Measurements from ENCODE around the gene METRNL. TPM values are rescaled to one million over a fixed set of nuclear protein-coding genes. Genes with fewer than 3 reads are reported as not detected.

The METRNL gene
- total RNA-seq, 1 experiment from 2014 or later, result 44.6 TPM

DNA sequence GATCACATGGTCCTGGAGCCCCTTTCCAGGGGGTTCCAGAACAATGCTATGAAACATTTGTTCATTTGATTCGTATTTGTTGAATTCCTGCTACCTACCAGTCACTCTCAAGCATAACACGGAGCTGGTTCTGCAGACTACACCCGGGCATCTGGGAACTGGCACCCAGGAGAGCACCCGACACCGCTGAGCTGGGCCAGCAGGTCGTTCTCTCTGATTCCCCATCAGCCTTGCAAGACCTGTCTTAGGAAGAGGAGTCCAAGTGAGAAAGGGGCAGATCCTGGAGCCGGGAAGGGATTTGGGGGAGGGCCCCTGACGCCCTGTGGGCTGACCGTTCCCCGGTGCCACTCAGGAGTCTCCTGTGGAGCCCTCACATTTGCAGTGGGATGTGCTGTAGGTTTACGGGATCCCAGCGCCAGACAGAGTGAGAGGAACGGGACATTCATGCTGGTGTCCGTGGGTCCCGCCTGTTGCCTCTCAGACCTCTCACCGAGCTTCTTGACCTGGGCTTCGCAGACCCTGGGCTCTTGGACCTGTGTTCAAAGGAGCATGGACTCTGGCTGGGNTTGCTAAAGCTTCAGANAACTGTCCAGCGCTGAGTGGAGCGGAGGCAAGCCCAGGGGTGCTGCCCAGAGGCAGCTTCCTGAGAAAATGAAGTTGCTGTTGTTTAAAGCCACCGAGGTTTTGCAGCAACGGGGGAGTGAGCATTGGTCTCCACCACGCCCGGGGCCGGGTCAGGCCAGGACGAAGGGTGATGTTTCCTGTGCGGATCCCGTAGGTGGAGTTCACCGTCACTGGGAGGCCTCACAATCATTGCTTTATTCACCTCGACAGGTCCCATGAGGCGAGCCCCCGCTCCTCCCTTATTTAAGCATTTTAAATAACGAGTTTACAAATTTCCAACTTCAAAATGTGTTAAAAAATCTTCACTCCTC lies 49.2 kb downstream of the METRNL start:
- POLR2A ChIA-PET (ENCODE audit: unreplicated experiment), result no interaction called here
- intact Hi-C loops (cut with micrococcal nuclease; ENCODE audit: unreplicated experiment), result no loop called here

DNA sequence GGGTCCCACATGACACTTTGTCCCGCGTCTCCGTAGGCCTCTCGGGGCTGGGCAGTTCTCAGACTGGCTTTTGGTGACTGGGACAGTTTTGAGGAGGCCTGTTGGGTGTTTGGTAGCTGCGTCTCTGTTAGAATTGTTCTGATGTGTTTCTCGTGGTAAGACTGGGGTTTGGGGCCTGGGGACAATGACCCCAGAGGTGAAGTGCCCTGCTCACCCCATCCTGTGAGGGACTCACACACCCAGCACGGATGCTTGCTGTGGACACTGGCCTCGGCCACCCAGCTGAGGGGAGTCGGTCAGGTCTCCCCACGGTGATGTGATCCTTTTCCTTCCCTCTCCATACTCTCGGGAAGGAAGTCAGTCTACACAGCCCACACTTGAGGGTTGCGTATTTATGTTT lies 50.3 kb downstream of the METRNL start:
- POLR2A ChIA-PET (ENCODE audit: unreplicated experiment), result no interaction called here
- no peak overlapping the region for H3K4me3 ChIP-seq
- H2AFZ ChIP-seq, result no peak overlapping the region
- CTCF ChIA-PET, result no interaction called here
- H3K9me2 ChIP-seq (ENCODE audit: insufficient read depth), result no peaks in the 10 kb centered on the region
- no peaks in the 10 kb centered on the region for H3K9me3 ChIP-seq (ENCODE audit: insufficient read depth, low read depth)
- intact Hi-C loops (cut with micrococcal nuclease; ENCODE audit: unreplicated experiment), result no loop called here
- no peak overlapping the region for H3K4me2 ChIP-seq
- no TSS peak for BruUV-seq (replicated peaks)
- H3F3A ChIP-seq (ENCODE audit: insufficient read depth, low read depth), result 0 out of 2 replicates have a peak, but pooled peaks cover 12% of the 10 kb centered on the region
- peaks cover 30% of the 10 kb centered on the region for H3K4me1 ChIP-seq (replicated peaks; ENCODE audit: insufficient read depth)
- TF ChIP-seq EZH2 (IDR thresholded peaks at IDR 0.05; ENCODE audit: low read depth), result no peak
- TF ChIP-seq, protein P1, sequence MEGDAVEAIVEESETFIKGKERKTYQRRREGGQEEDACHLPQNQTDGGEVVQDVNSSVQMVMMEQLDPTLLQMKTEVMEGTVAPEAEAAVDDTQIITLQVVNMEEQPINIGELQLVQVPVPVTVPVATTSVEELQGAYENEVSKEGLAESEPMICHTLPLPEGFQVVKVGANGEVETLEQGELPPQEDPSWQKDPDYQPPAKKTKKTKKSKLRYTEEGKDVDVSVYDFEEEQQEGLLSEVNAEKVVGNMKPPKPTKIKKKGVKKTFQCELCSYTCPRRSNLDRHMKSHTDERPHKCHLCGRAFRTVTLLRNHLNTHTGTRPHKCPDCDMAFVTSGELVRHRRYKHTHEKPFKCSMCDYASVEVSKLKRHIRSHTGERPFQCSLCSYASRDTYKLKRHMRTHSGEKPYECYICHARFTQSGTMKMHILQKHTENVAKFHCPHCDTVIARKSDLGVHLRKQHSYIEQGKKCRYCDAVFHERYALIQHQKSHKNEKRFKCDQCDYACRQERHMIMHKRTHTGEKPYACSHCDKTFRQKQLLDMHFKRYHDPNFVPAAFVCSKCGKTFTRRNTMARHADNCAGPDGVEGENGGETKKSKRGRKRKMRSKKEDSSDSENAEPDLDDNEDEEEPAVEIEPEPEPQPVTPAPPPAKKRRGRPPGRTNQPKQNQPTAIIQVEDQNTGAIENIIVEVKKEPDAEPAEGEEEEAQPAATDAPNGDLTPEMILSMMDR (conservative IDR thresholded peaks at IDR 0.05), result no peak
- no peak for DNase-seq
- H4K20me1 ChIP-seq (ENCODE audit: insufficient read depth), result no peaks in the 10 kb centered on the region
- no peaks in the 10 kb centered on the region for H3K27me3 ChIP-seq (ENCODE audit: insufficient read depth, low read depth)
- no peaks in the 10 kb centered on the region for H3K79me2 ChIP-seq (ENCODE audit: low read depth)
- H3K36me3 ChIP-seq (ENCODE audit: low read depth), result no peaks in the 10 kb centered on the region
- no peak overlapping the region for H3K27ac ChIP-seq

More for the DNA sequence above, 49.2 kb downstream of the METRNL start:
- H3K36me3 ChIP-seq (ENCODE audit: low read depth), result no peaks in the 10 kb centered on the region
- DNase-seq, result no peak
- H3K4me3 ChIP-seq, result no peak overlapping the region
- H3K9me2 ChIP-seq (ENCODE audit: insufficient read depth), result no peaks in the 10 kb centered on the region
- H3F3A ChIP-seq (ENCODE audit: insufficient read depth, low read depth), result 0 out of 2 replicates have a peak, but pooled peaks cover 12% of the 10 kb centered on the region
- H3K79me2 ChIP-seq (ENCODE audit: low read depth), result no peaks in the 10 kb centered on the region
- H3K4me1 ChIP-seq (replicated peaks; ENCODE audit: insufficient read depth), result peaks cover 25% of the 10 kb centered on the region
- H4K20me1 ChIP-seq (ENCODE audit: insufficient read depth), result no peaks in the 10 kb centered on the region
- CTCF ChIA-PET, result no interaction called here
- TF ChIP-seq EZH2 (IDR thresholded peaks at IDR 0.05; ENCODE audit: low read depth), result no peak
- TF ChIP-seq, protein P1 (conservative IDR thresholded peaks at IDR 0.05), result no peak
- no peak overlapping the region for H3K4me2 ChIP-seq
- H3K27me3 ChIP-seq (ENCODE audit: insufficient read depth, low read depth), result no peaks in the 10 kb centered on the region
- H2AFZ ChIP-seq, result no peak overlapping the region
- no peaks in the 10 kb centered on the region for H3K9me3 ChIP-seq (ENCODE audit: insufficient read depth, low read depth)
- H3K27ac ChIP-seq, result no peak overlapping the region
- no TSS peak for BruUV-seq (replicated peaks)

DNA sequence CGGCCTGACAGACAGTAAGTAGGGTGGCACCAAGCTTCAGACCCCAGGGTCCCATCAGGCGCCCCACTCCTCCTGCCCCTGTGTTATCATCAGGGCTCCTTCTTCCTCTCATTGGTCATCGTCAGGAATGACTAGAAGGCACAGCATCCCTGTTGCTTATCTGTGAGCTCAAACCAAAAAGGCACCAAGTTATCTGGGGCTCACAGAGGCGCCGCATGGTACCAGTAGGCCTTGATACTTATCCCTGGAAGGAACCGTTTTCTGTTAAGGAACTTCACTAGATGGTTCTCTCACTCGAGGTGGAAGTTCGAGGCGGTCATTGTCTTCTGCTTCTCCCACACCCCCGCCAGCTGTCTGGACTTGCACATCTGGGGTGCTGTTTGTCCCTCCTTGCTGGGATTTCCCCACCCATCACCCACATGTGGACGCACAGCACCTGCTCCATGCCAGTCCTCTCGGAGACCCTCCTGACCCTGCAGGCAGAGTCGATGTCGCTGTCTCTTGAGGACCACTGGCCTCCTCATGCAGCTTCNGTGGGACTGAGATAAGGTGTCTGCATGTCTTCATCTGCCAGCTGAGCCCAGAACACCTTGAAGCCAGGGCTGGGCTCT lies 52.1 kb downstream of the METRNL start:
- Histone ChIP-seq H3K27ac (no peak overlapping the region), H2AFZ (no peak overlapping the region), H3K9me3 (ENCODE audit: insufficient read depth, low read depth) (no peaks in the 10 kb centered on the region), H3F3A (ENCODE audit: insufficient read depth, low read depth) (0 out of 2 replicates have a peak, but pooled peaks cover 4% of the 10 kb centered on the region), H4K20me1 (ENCODE audit: insufficient read depth) (no peaks in the 10 kb centered on the region), H3K4me1 (replicated peaks; ENCODE audit: insufficient read depth) (peaks cover 24% of the 10 kb centered on the region), H3K79me2 (ENCODE audit: low read depth) (no peaks in the 10 kb centered on the region), H3K4me3 (no peak overlapping the region), H3K4me2 (peak overlapping the region; percentile 38; the same call in 1 of the 2 replicates), H3K36me3 (ENCODE audit: low read depth) (no peaks in the 10 kb centered on the region), H3K27me3 (ENCODE audit: insufficient read depth, low read depth) (no peaks in the 10 kb centered on the region), H3K9me2 (ENCODE audit: insufficient read depth) (no peaks in the 10 kb centered on the region)
- ChIA-PET CTCF (no interaction called here), POLR2A (ENCODE audit: unreplicated experiment) (no interaction called here)
- no TSS peak for BruUV-seq (replicated peaks)
- DNase-seq, result no peak
- TF ChIP-seq EZH2 (IDR thresholded peaks at IDR 0.05; ENCODE audit: low read depth), result no peak
- TF ChIP-seq, protein P1 (conservative IDR thresholded peaks at IDR 0.05), result no peak
- intact Hi-C loops (cut with micrococcal nuclease; ENCODE audit: unreplicated experiment), result no loop called here

All from PC-9 (cell line).